Tibial artery (tissue), 4 donors: ENCODE results near the gene SPEG.
A peak's percentile ranks its signal among the peaks of the same experiment; 100 is the strongest.

Experiments
- DNase-seq, 2 donors: peaks; one replicate each; pipeline ENCODE4 v3.0.0-alpha.2; 2019
- H3K27ac ChIP-seq, 2 donors: fragments of 200-600 bp; sonication (generic) in 1 of 2; 1 replicate in 1 of 2; 2 replicates in 1 of 2; pipeline ENCODE4 v1.5.1; 2018 to 2019; ENCODE audit warnings: mild to moderate bottlenecking in 1 of 2
- H3K27me3 ChIP-seq, 2 donors: fragments of 200-600 bp; sonication (generic) in 1 of 2; one replicate each; pipeline versions ENCODE4 v1.5.1 to v1.6.0; 2016 to 2019
- H3K36me3 ChIP-seq, 3 donors: fragments of 200-600 bp; sonication (generic) in 2 of 3; one replicate each; pipeline ENCODE4 v1.5.1; 2016 to 2019; ENCODE audit warnings: mild to moderate bottlenecking in 2 of 3
- H3K4me1 ChIP-seq, 4 donors: fragments of 200-600 bp; sonication (generic) in 2 of 4; 1 replicate in 3 of 4; 2 replicates in 1 of 4; pipeline ENCODE4 v1.5.1; 2016 to 2019
- H3K4me3 ChIP-seq, 2 donors: fragments of 200-600 bp; sonication (generic) in 1 of 2; 1 replicate in 1 of 2; 2 replicates in 1 of 2; pipeline ENCODE4 v1.5.1; 2018 to 2019; ENCODE audit warnings: mild to moderate bottlenecking in 2 of 2
- H3K9me3 ChIP-seq, 3 donors: fragments of 200-600 bp; sonication (generic) in 1 of 3; one replicate each; pipeline ENCODE4 v1.5.1; 2016 to 2019
- CTCF ChIP-seq, 2 experiments: fragments of 200-600 bp in 1 of 2; fragments of 450-650 bp in 1 of 2; IDR thresholded peaks; one replicate each; pipeline ENCODE4 v1.5.1; 2017 to 2019; ENCODE audit warnings: antibody characterized with exemption in 2 of 2, mild to moderate bottlenecking in 1 of 2, moderate library complexity in 1 of 2
- intact Hi-C: fragments of 100-400 bp; cut with DNase I; formaldehyde crosslinking; loops from one replicate; pipeline ENCODE4 v1.15.0; 2023; ENCODE audit warnings: low total_unique reads

SPEG gene

GRCh38 chr2:219416938-219417337, 17.7 kb upstream of the SPEG start:
- H3K36me3 ChIP-seq = peaks cover 0 to 20% (median 19%) of the 10 kb centered on the region in 3 donors
- H3K4me1 ChIP-seq = peaks cover 0 to 50% (median 27%) of the 10 kb centered on the region in 4 donors
- H3K27ac ChIP-seq = peak overlapping the region; percentile 87 to 96
- no peak for TF ChIP-seq CTCF (IDR thresholded peaks at IDR 0.05)
- intact Hi-C loops = no loop called here
- H3K4me3 ChIP-seq = no peak overlapping the region
- DNase-seq = no peak
- H3K9me3 ChIP-seq = peaks cover 0 to 5% (median 0%) of the 10 kb centered on the region in 3 donors
- H3K27me3 ChIP-seq = no peaks in the 10 kb centered on the region

DNA sequence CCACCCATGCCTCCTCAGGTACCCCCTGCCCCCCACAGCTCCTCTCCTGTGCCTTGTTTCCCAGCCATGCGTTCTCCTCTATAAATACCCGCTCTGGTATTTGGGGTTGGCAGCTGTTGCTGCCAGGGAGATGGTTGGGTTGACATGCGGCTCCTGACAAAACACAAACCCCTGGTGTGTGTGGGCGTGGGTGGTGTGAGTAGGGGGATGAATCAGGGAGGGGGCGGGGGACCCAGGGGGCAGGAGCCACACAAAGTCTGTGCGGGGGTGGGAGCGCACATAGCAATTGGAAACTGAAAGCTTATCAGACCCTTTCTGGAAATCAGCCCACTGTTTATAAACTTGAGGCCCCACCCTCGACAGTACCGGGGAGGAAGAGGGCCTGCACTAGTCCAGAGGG, 17.3 kb upstream of the SPEG start:
- H3K36me3 ChIP-seq = peaks cover 0 to 22% (median 20%) of the 10 kb centered on the region in 3 donors
- intact Hi-C loops = no loop called here
- peaks cover 0 to 50% (median 27%) of the 10 kb centered on the region in 4 donors for H3K4me1 ChIP-seq
- no peak for TF ChIP-seq CTCF (IDR thresholded peaks at IDR 0.05)
- no peak overlapping the region for H3K4me3 ChIP-seq
- DNase-seq = no peak
- peak overlapping the region; percentile 87 to 96 for H3K27ac ChIP-seq
- H3K27me3 ChIP-seq = no peaks in the 10 kb centered on the region
- H3K9me3 ChIP-seq = peaks cover 0 to 3% (median 0%) of the 10 kb centered on the region in 3 donors

DNA sequence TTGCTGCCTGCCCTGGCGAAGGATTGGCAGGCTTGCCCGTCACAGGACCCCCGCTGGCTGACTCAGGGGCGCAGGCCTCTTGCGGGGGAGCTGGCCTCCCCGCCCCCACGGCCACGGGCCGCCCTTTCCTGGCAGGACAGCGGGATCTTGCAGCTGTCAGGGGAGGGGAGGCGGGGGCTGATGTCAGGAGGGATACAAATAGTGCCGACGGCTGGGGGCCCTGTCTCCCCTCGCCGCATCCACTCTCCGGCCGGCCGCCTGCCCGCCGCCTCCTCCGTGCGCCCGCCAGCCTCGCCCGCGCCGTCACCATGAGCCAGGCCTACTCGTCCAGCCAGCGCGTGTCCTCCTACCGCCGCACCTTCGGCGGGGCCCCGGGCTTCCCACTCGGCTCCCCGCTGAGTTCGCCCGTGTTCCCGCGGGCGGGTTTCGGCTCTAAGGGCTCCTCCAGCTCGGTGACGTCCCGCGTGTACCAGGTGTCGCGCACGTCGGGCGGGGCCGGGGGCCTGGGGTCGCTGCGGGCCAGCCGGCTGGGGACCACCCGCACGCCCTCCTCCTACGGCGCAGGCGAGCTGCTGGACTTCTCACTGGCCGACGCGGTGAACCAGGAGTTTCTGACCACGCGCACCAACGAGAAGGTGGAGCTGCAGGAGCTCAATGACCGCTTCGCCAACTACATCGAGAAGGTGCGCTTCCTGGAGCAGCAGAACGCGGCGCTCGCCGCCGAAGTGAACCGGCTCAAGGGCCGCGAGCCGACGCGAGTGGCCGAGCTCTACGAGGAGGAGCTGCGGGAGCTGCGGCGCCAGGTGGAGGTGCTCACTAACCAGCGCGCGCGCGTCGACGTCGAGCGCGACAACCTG, 16.3 kb upstream of the SPEG start, which contains the start of gene DES:
TSS of gene DES (plus strand) at position 223 of the 857 bp plus-strand sequence. CDS start at position 309, 86 bp downstream.
- no peaks in the 10 kb centered on the region for H3K9me3 ChIP-seq
- no peak for TF ChIP-seq CTCF (IDR thresholded peaks at IDR 0.05)
- peak in 1 of 2 donors; percentile 84 for DNase-seq
- H3K27ac ChIP-seq = peak within 1 kb of the TSS; percentile 87 to 96
- no peaks in the 10 kb centered on the region for H3K27me3 ChIP-seq
- peak within 1 kb of the TSS; percentile 61 for H3K4me3 ChIP-seq
- peaks cover 0 to 59% (median 27%) of the 10 kb centered on the region in 4 donors for H3K4me1 ChIP-seq
- peaks cover 0 to 22% (median 20%) of the 10 kb centered on the region in 3 donors for H3K36me3 ChIP-seq
- intact Hi-C loops = no loop called here

DNA sequence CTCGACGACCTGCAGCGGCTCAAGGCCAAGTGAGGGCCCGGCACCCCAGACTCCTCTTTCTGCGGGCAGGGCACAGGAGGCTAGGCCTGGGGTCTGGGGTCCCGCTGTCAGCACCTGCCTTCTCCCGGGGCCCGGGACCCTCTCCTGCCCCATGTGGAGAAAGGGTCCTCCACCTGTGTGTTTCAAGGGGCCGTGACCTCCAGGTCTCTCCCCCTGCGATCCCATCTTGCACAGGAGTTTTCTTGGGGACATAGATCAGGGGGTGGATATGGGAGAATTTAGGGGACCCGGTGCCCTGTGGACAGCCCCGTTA, 15.7 kb upstream of the SPEG start:
- H3K4me1 ChIP-seq = peaks cover 0 to 65% (median 27%) of the 10 kb centered on the region in 4 donors
- no peaks in the 10 kb centered on the region for H3K9me3 ChIP-seq
- no peak for TF ChIP-seq CTCF (IDR thresholded peaks at IDR 0.05)
- no peak for DNase-seq
- intact Hi-C loops = no loop called here
- H3K27ac ChIP-seq = peak overlapping the region; percentile 87 to 96
- peaks cover 0 to 22% (median 20%) of the 10 kb centered on the region in 3 donors for H3K36me3 ChIP-seq
- no peaks in the 10 kb centered on the region for H3K27me3 ChIP-seq
- peak overlapping the region; percentile 61 for H3K4me3 ChIP-seq

DNA sequence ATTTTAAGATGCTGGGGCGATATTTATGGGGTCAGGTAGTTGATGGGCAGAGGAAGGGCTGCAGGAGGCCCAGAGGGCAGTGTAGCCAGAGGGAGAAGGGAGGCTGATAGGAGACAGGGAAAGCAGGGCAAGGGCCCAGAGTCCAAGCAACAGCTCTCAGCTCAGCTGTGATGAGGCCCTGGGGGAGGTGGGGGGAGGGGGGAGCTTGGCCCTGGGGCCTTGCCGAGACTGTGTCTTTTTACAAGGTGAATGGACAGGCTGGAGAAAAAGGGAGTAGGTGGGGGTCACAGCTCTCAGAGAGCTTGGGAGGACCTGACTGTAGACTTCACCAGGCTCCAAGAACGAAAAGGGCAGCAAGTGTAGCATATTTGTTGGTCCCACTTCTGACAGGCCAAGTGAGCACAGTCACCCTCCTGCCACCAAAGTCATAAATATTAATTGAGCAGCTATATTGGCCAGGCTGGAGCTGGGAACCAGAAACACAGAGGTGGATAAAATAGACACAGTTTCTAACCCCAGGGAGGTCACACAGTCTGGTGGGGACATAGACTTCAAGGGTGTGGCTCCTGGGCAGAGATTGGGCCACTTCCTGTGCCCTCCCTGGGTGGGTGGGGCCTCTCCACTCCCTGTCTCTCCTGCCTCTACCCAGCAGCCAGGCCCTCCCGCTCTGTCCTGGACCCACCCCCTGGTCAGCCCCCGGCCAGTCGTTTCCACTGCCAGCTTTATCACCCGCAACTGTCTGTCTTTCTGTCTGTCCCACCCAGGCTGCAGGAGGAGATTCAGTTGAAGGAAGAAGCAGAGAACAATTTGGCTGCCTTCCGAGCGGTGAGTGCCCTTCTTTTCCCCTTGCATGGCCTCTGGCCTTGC, 15.1 kb upstream of the SPEG start:
- Histone ChIP-seq H3K9me3 (no peaks in the 10 kb centered on the region), H3K36me3 (peaks cover 0 to 23% (median 20%) of the 10 kb centered on the region in 3 donors), H3K4me1 (peaks cover 0 to 69% (median 27%) of the 10 kb centered on the region in 4 donors), H3K27ac (peak overlapping the region; percentile 87 to 96), H3K4me3 (peak overlapping the region; percentile 61), H3K27me3 (no peaks in the 10 kb centered on the region)
- intact Hi-C loops = no loop called here
- no peak for TF ChIP-seq CTCF (IDR thresholded peaks at IDR 0.05)
- DNase-seq = peak in 1 of 2 donors; percentile 88
